GM21529 (cell line): Measurements from ENCODE around the gene C9orf43.
"Not testable (repeated sequence)": the region's sequence is repeated elsewhere in the genome, so short reads cannot be mapped to it uniquely, and the experiment has no call there.

Source experiments
- ATAC-seq: cut with Tn5 transposase; IDR thresholded peaks from one replicate; pipeline ENCODE4 v1.9.1; 2021; ENCODE audit not compliant: unreplicated experiment

C9orf43 gene

GRCh38 chr9:113380869-113381378 lies 29.6 kb upstream of the C9orf43 start:
- ATAC-seq: peak; percentile 72

- not testable (repeated sequence) for ATAC-seq
These were observed 29.1 kb upstream of the C9orf43 start for GRCh38 chr9:113381441-113381840.

GRCh38 chr9:113381909-113382411 lies 28.6 kb upstream of the C9orf43 start:
- ATAC-seq: no peak

- ATAC-seq: no peak
These were observed 23.8 kb upstream of the C9orf43 start for GRCh38 chr9:113386571-113387393.

- ATAC-seq: no peak
These were observed 22.9 kb upstream of the C9orf43 start for GRCh38 chr9:113387560-113388230.

GRCh38 chr9:113388833-113389232 lies 21.7 kb upstream of the C9orf43 start:
- no peak for ATAC-seq

GRCh38 chr9:113389451-113389850 lies 21.1 kb upstream of the C9orf43 start:
- no peak for ATAC-seq

GRCh38 chr9:113390192-113390960 lies 20.2 kb upstream of the C9orf43 start:
- ATAC-seq: no peak

- ATAC-seq: no peak
These were observed 18.6 kb upstream of the C9orf43 start for GRCh38 chr9:113391917-113392316.

- ATAC-seq: no peak
These were observed 17.3 kb upstream of the C9orf43 start for GRCh38 chr9:113393281-113393680.

- ATAC-seq: no peak
These were observed 15.3 kb upstream of the C9orf43 start for GRCh38 chr9:113395000-113395861.

- no peak for ATAC-seq
These were observed 13.3 kb upstream of the C9orf43 start for GRCh38 chr9:113397203-113397631.

- ATAC-seq: no peak
These were observed 11.8 kb upstream of the C9orf43 start for GRCh38 chr9:113398796-113399195.

- no peak for ATAC-seq
These were observed 10.8 kb upstream of the C9orf43 start for GRCh38 chr9:113399646-113400200.

GRCh38 chr9:113401027-113401792 lies 9.3 kb upstream of the C9orf43 start, which contains the start of gene ALAD:
Gene ALAD, minus strand, starts transcription at chr9:113401284. Its CDS starts 7,725 bp downstream, at chr9:113393559.
- ATAC-seq: peak; percentile 98

- no peak for ATAC-seq
These were observed 6.9 kb upstream of the C9orf43 start for GRCh38 chr9:113403646-113404045.

- ATAC-seq: not testable (repeated sequence)
These were observed 4.2 kb upstream of the C9orf43 start for GRCh38 chr9:113406353-113406752.

- ATAC-seq: peak; percentile 36
These were observed 3.6 kb upstream of the C9orf43 start for GRCh38 chr9:113406873-113407511.
